ENCODE data around the gene TPCN1. TPM values are rescaled to one million over a fixed set of nuclear protein-coding genes. Genes with fewer than 3 reads are reported as not detected.
A peak's percentile ranks its signal among the peaks of the same experiment; 100 is the strongest.

TPCN1 gene
- total and polyA plus RNA-seq, 2 of the 13 experiments (the other 11 are each of a cell fraction or from before 2014, with no cell fraction given), result 8.0 to 26.8 TPM

- TF ChIP-seq ZNF10 (CRISPR knock-in tag; IDR thresholded peaks at IDR 0.05; ENCODE audit: borderline replicate concordance, low read depth) (no peak), ADNP (CRISPR knock-in tag; IDR thresholded peaks at IDR 0.05) (no peak), PHF21A (CRISPR knock-in tag; IDR thresholded peaks at IDR 0.05) (peak; percentile 67), FOXJ3 (CRISPR knock-in tag; IDR thresholded peaks at IDR 0.05; ENCODE audit: borderline replicate concordance) (no peak; the same call in 1 of the 2 replicates), MED8 (CRISPR knock-in tag; IDR thresholded peaks at IDR 0.05; ENCODE audit: insufficient replicate concordance) (no peak), KLF11 (CRISPR knock-in tag; IDR thresholded peaks at IDR 0.05) (0 out of 2 replicates have a peak, but pooled peaks have one; percentile 73), RXRA (CRISPR knock-in tag; IDR thresholded peaks at IDR 0.05) (peak; percentile 40; the same call in 1 of the 2 replicates), ZNF160 (CRISPR knock-in tag; IDR thresholded peaks at IDR 0.05) (no peak), HCFC1 (IDR thresholded peaks at IDR 0.05; ENCODE audit: low read depth, low read length) (no peak), ZNF703 (CRISPR knock-in tag; IDR thresholded peaks at IDR 0.05; ENCODE audit: borderline replicate concordance) (no peak), ZBTB46 (CRISPR knock-in tag; IDR thresholded peaks at IDR 0.05; ENCODE audit: borderline replicate concordance) (no peak), HMGXB3 (CRISPR knock-in tag; IDR thresholded peaks at IDR 0.05; ENCODE audit: borderline replicate concordance) (no peak), ZNF343 (CRISPR knock-in tag; IDR thresholded peaks at IDR 0.05) (0 out of 2 replicates have a peak, but pooled peaks have one; percentile 55), ZNF574 (CRISPR knock-in tag; IDR thresholded peaks at IDR 0.05) (peak; percentile 69; the same call in 1 of the 2 replicates), TBX3 (IDR thresholded peaks at IDR 0.05; ENCODE audit: borderline replicate concordance) (no peak), HNRNPH1 (optimal IDR thresholded peaks at IDR 0.05; ENCODE audit: low read depth, low read length) (no peak), HOXA5 (CRISPR knock-in tag; IDR thresholded peaks at IDR 0.05) (no peak), SALL1 (CRISPR knock-in tag; IDR thresholded peaks at IDR 0.05) (peak; percentile 66), ZNF326 (CRISPR knock-in tag; IDR thresholded peaks at IDR 0.05; ENCODE audit: borderline replicate concordance) (no peak), BRD4 (CRISPR knock-in tag; IDR thresholded peaks at IDR 0.05) (peak; percentile 43; the same call in 1 of the 2 replicates), MEF2D (CRISPR knock-in tag; IDR thresholded peaks at IDR 0.05) (0 out of 2 replicates have a peak, but pooled peaks have one; percentile 44)
Observed at GRCh38 chr12:113334786-113335539, 113.7 kb downstream of the TPCN1 start, which contains the start of gene SLC8B1 (continued).
